K562 (cell line): Measurements from ENCODE around the gene AQP9. TPM values are rescaled to one million over a fixed set of nuclear protein-coding genes. Genes with fewer than 3 reads are reported as not detected.
A peak's percentile ranks its signal among the peaks of the same experiment; 100 is the strongest.

Experiments used
- ELF4 ChIP-seq: fragments of 450-650 bp; formaldehyde crosslinking; IDR thresholded peaks from 2 replicates; pipeline ENCODE4 v1.4.0; 2022; ENCODE audit warnings: missing genetic modification characterization
- FOXP4 ChIP-seq: sonication (generic); formaldehyde crosslinking; IDR thresholded peaks from 2 replicates; pipeline ENCODE4 v1.8.0; 2022; ENCODE audit warnings: mild to moderate bottlenecking, missing genetic modification reagents, borderline replicate concordance
- GMEB1 ChIP-seq: fragments of 250-450 bp; sonication (Bioruptor Pico); IDR thresholded peaks from 2 replicates; pipeline ENCODE4 v1.4.0; 2020; ENCODE audit warnings: mild to moderate bottlenecking
- KDM2B ChIP-seq: fragments of 250-450 bp; sonication (Bioruptor Pico); IDR thresholded peaks from 2 replicates; pipeline ENCODE4 v1.8.0; 2021; ENCODE audit warnings: mild to moderate bottlenecking, moderate library complexity
- MLX ChIP-seq, 2 experiments: fragments of 450-650 bp in 1 of 2; sonication (generic) in 1 of 2; formaldehyde crosslinking; conservative IDR thresholded peaks; 2 replicates each; pipeline versions ENCODE4 v1.4.0 to v1.8.1; 2020 to 2022; ENCODE audit warnings: mild to moderate bottlenecking in 1 of 2, missing genetic modification reagents in 1 of 2
- POLR2G ChIP-seq: fragments of 200-400 bp; formaldehyde crosslinking; IDR thresholded peaks from 2 replicates; pipeline ENCODE4 v1.6.1; 2017; ENCODE audit warnings: low read depth, mild to moderate bottlenecking, antibody characterized with exemption, low read length, moderate library complexity
- SFPQ ChIP-seq: fragments of 200-400 bp; formaldehyde crosslinking; IDR thresholded peaks from 2 replicates; pipeline ENCODE4 v1.6.1; 2017; ENCODE audit warnings: mild to moderate bottlenecking, low read depth, low read length, moderate library complexity
- SMAD1 ChIP-seq: fragments of 150-350 bp; IDR thresholded peaks from 2 replicates; pipeline ENCODE4 v1.6.1; 2014; ENCODE audit warnings: low read length, low read depth; ENCODE audit not compliant: partially characterized antibody
- ZBTB12 ChIP-seq: fragments of 250-450 bp; sonication (Bioruptor Pico); IDR thresholded peaks from 2 replicates; pipeline ENCODE4 v1.4.0; 2020
- ZC3H4 ChIP-seq: sonication (generic); formaldehyde crosslinking; IDR thresholded peaks from 2 replicates; pipeline ENCODE4 v1.9.0; 2021; ENCODE audit warnings: missing genetic modification reagents, borderline replicate concordance
- ZMIZ1 ChIP-seq, 2 experiments: fragments of 150-350 bp in 1 of 2; IDR thresholded peaks; 2 replicates each; pipeline ENCODE4 v1.6.1; 2012 to 2016; ENCODE audit warnings: low read depth in 2 of 2, low read length in 2 of 2, mild to moderate bottlenecking in 1 of 2, moderate library complexity in 1 of 2
- ZNF165 ChIP-seq: fragments of 250-450 bp; sonication (Bioruptor Pico); IDR thresholded peaks from 2 replicates; pipeline ENCODE4 v1.4.0; 2020; ENCODE audit warnings: borderline replicate concordance
- ZNF184 ChIP-seq: sonication (generic); formaldehyde crosslinking; IDR thresholded peaks from 2 replicates; pipeline ENCODE4 v1.5.0; 2020; ENCODE audit warnings: missing genetic modification reagents
- ZNF263 ChIP-seq: sonication (generic); formaldehyde crosslinking; IDR thresholded peaks from 2 replicates; pipeline ENCODE4 v1.8.0; 2022; ENCODE audit warnings: mild to moderate bottlenecking, missing genetic modification reagents, borderline replicate concordance
- ZSCAN29 ChIP-seq: fragments of 450-650 bp; IDR thresholded peaks from 2 replicates; pipeline ENCODE4 v1.6.1; 2017
- polyA plus RNA-seq, 8 experiments: library from polyadenylated mRNA; depleted of rRNA in 4 of 8; stranded (reverse) in 5 of 8; unstranded in 3 of 8; fragments of >200 nt; fragmentation: Nextera tagmentation in 2 of 8; fragmentation: Illumina TruSeq in 1 of 8; extraction: Ambion mirVana in 2 of 8; extraction: Trizol in 1 of 8; gene quantifications; 2 replicates each; pipeline versions ENCODE4 v1.2.1 to v1.2.3, GENCODE V29; 2011 to 2014; ENCODE audit warnings: inconsistent platforms in 1 of 8, missing spikeins in 1 of 8
- total RNA-seq, 7 experiments: library from RNA; depleted of rRNA in 6 of 7; stranded (reverse); fragments of >200 nt in 6 of 7; fragmentation: Illumina TruSeq in 2 of 7; extraction: Trizol in 2 of 7; gene quantifications; 2 replicates each; pipeline versions ENCODE4 v1.2.1 to v1.2.3, GENCODE V29; 2011 to 2021; ENCODE audit warnings: low replicate concordance in 1 of 7

The AQP9 gene
- total and polyA plus RNA-seq, 9 of the 15 experiments (the other 6 are each of a cell fraction or from before 2014, with no cell fraction given): 0.04 to 0.33 (median 0.07) TPM; not detected in 4

- peak in 1 of 2 experiments; percentile 93; a peak in 2 of 4 replicates for TF ChIP-seq ZMIZ1 (IDR thresholded peaks at IDR 0.05; ENCODE audit: low read depth in 2 of 2, low read length in 2 of 2)
- no peak for TF ChIP-seq POLR2G
- no peak for TF ChIP-seq ZNF165 (CRISPR knock-in tag)
- no peak for TF ChIP-seq ZSCAN29
- TF ChIP-seq FOXP4 (CRISPR knock-in tag): no peak
- TF ChIP-seq ZC3H4 (CRISPR knock-in tag): no peak
- TF ChIP-seq SFPQ: no peak
- TF ChIP-seq ZBTB12 (CRISPR knock-in tag): no peak; the same call in 1 of the 2 replicates
- TF ChIP-seq MLX (CRISPR knock-in tag; conservative IDR thresholded peaks at IDR 0.05): no peak
- TF ChIP-seq ELF4 (CRISPR knock-in tag): no peak
- TF ChIP-seq SMAD1: peak; percentile 37
- no peak for TF ChIP-seq KDM2B (CRISPR knock-in tag)
- TF ChIP-seq GMEB1 (CRISPR knock-in tag): no peak
- no peak for TF ChIP-seq ZNF184 (CRISPR knock-in tag)
- TF ChIP-seq ZNF263: no peak
Observed at GRCh38 chr15:58179741-58180381, 41.7 kb downstream of the AQP9 start (continued).
